HG02973 (cell line): ENCODE measurements around the gene TMIGD3.
A peak's percentile ranks its signal among the peaks of the same experiment; 100 is the strongest.

ENCODE experiments used
- ATAC-seq: cut with Tn5 transposase; IDR thresholded peaks from one replicate; pipeline ENCODE4 v1.9.1; 2021; ENCODE audit warnings: moderate library complexity; ENCODE audit not compliant: unreplicated experiment

TMIGD3 gene

DNA sequence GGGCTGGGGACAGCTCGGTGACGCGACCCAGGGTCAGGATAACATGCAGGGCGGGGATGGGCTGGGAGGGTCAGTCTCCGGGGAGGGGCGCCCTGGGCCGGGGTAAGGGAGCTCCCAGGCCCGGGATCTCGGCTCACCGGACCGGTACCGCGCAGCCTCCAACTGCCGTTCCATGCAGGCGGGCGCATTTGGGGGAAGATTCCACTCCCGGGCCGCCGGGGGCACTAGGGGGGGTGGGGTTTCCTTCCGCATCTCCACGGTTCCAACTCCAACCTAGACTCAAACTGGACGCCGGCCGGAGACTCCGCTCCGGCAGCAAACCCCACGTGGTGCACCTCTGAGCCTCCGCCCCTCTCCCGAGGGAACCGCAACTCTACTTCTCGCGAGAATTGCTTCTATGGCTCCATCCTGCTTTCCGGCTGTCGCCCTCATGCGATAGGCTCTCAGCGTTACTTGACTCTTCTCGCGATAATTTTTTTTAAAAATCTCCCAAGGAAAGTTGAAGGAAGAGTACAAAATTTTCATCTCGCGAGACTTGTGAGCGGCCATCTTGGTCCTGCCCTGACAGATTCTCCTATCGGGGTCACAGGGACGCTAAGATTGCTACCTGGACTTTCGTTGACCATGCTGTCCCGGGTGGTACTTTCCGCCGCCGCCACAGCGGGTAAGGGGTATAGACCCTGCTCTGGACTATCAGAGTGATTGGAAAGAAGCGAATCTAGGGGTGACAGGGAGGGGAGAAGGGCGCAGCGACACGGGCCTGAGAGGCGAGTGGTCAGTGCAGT is 54.3 kb downstream of the TMIGD3 start, which contains the start of the genes ATP5PB and WDR77:
ATP5PB (plus strand) TSS at position 547 of the 785 bp plus-strand sequence; CDS start at position 625, 78 bp downstream.
WDR77 (minus strand) TSS at position 339 of the 785 bp plus-strand sequence; CDS start at position 252, 87 bp downstream.
- peak; percentile 83 for ATAC-seq

GRCh38 chr1:111448482-111448917 is 54.9 kb downstream of the TMIGD3 start:
- ATAC-seq, result peak; percentile 23

GRCh38 chr1:111446967-111447892 is 56.2 kb downstream of the TMIGD3 start:
- no peak for ATAC-seq

GRCh38 chr1:111446546-111446945 is 56.9 kb downstream of the TMIGD3 start:
- no peak for ATAC-seq

- ATAC-seq, result no peak
These were observed 59.4 kb downstream of the TMIGD3 start for GRCh38 chr1:111444031-111444430.

DNA sequence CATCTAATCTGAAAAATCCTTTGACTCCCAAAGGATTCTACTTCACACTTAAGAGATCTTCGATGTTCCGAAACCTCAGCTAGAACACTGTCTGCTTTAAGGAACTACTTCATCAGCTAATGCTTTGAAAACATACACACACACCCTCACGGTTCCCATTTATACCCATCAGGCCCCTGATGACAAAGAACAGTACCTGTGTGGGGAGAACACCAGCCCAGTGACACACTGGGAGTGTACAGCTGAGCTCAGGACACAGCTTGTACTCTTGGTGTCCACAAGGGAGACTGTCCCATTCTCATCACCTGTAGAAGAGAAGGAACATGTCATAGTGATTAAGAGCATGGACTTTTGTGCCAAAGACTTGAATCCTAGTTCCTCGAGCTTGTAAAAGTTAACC is 61.0 kb downstream of the TMIGD3 start:
- ATAC-seq, result no peak

DNA sequence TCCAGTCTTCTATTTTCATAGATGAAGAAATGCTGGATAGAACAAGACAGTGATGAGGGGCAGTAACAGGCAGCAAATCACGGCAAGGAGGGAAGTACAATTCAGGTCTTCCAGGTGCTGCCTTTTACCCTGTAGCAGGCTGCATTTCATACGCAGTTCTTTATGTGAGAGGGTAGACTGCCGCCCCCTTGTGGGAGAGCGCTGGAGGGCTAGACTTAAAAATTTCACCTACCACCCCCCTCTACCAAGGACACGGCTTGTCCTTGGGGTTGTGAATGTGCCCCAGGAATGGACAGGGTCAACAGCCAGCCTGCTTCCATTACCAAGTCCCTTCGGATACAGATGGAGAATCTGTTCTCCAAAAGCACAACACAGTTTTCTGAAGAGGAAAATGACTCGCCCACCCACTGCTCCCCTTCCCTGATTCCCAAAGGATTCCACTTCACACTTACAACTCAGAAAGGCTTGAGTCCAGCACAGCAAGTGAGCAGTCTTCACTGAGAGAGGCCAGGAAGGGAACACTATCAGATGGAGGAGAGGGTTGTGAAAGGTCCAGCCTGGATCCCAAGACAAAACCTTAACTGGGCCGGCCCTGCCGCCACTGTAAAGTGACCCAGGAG is 61.8 kb downstream of the TMIGD3 start:
- no peak for ATAC-seq

- no peak for ATAC-seq
These were observed 63.7 kb downstream of the TMIGD3 start for GRCh38 chr1:111439461-111440351.

DNA sequence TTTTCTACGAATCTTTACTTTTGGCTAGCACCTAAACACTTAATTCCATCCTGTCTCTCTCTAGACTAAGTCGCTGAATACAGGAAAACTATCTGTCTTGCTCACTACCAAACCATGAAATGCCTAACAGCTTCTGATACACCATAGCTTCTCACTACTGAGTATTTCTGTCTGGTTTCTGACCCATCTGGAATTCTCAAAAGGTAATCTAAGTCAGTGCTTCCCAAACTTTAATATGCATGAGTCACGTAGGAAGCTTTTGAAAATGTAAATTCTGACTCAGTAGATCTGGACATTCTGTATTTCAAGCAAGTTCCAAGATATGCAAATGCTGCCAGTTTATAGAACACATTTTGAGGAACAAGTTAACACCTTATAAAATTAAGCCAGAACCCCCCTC is 66.7 kb downstream of the TMIGD3 start:
- ATAC-seq, result no peak
